Left ventricle myocardium superior (tissue), 1 donor: ENCODE data around the gene FGD3. TPM values are rescaled to one million over a fixed set of nuclear protein-coding genes. Genes with fewer than 3 reads are reported as not detected.
A peak's percentile ranks its signal among the peaks of the same experiment; 100 is the strongest.
"Not testable (repeated sequence)": the region's sequence is repeated elsewhere in the genome, so short reads cannot be mapped to it uniquely, and the experiment has no call there.

Experiments
- ATAC-seq: fragments of 200-7000 bp; cut with Tn5 transposase; one replicate; pipeline ENCODE4 v1.9.1; 2020; ENCODE audit warnings: mild to moderate bottlenecking, moderate library complexity
- DNase-seq: peaks from one replicate; pipeline ENCODE4 v3.0.0-alpha.2; 2020
- intact Hi-C: fragments of 100-400 bp; cut with micrococcal nuclease; formaldehyde crosslinking; loops from one replicate; pipeline ENCODE4 v1.11.0; 2022
- total RNA-seq: library from RNA; stranded (reverse); fragmentation: NEBNext Ultra II Directional; extraction: Animal tissue kit (Norgen Biotek cat#: 25700); gene quantifications from one replicate; pipeline ENCODE4 v1.2.1, GENCODE V29; 2021
- donor health status: DM: no; HTN: yes; CAD: no; lungs with severe emphysema.

The FGD3 gene
- total RNA-seq, 1 donor from 2014 or later, result 3.2 TPM

GRCh38 chr9:93002700-93003099 is 55.4 kb downstream of the FGD3 start:
- no peak for ATAC-seq
- DNase-seq, result no peak
- intact Hi-C loops, result no loop called here

- peak; percentile 63 for DNase-seq
- intact Hi-C loops, result no loop called here
- ATAC-seq, result peak; percentile 75
Observed at GRCh38 chr9:93003552-93004407, 56.5 kb downstream of the FGD3 start.

- intact Hi-C loops, result no loop called here
- ATAC-seq, result no peak
- DNase-seq, result no peak
Observed at GRCh38 chr9:93004561-93004960, 57.2 kb downstream of the FGD3 start.

GRCh38 chr9:93005876-93006275 is 58.6 kb downstream of the FGD3 start:
- no peak for ATAC-seq
- DNase-seq, result no peak
- intact Hi-C loops, result no loop called here

- intact Hi-C loops, result no loop called here
Observed at GRCh38 chr9:93007529-93008058, 60.3 kb downstream of the FGD3 start.

GRCh38 chr9:93008457-93008856 is 61.1 kb downstream of the FGD3 start:
- DNase-seq (no peak), ATAC-seq (no peak)
- intact Hi-C loops, result no loop called here

More at GRCh38 chr9:93007529-93008058, 60.3 kb downstream of the FGD3 start:
- ATAC-seq (no peak), DNase-seq (no peak)

GRCh38 chr9:93009337-93010015 is 62.2 kb downstream of the FGD3 start:
- ATAC-seq (no peak), DNase-seq (no peak)
- intact Hi-C loops, result no loop called here

- no peak for ATAC-seq
- intact Hi-C loops, result no loop called here
- DNase-seq, result no peak
Observed at GRCh38 chr9:93010056-93010455, 62.7 kb downstream of the FGD3 start.

GRCh38 chr9:93010704-93011103 is 63.4 kb downstream of the FGD3 start:
- DNase-seq (no peak), ATAC-seq (no peak)
- intact Hi-C loops, result no loop called here

- DNase-seq (no peak), ATAC-seq (no peak)
- intact Hi-C loops, result no loop called here
Observed at GRCh38 chr9:93011114-93011513, 63.8 kb downstream of the FGD3 start.

- no peak for DNase-seq
- ATAC-seq, result no peak
- intact Hi-C loops, result no loop called here
Observed at GRCh38 chr9:93012963-93013855, 65.9 kb downstream of the FGD3 start.

- ATAC-seq (no peak), DNase-seq (no peak)
- intact Hi-C loops, result no loop called here
Observed at GRCh38 chr9:93013856-93014582, 66.7 kb downstream of the FGD3 start.

- DNase-seq, intact Hi-C loops, ATAC-seq: not testable (repeated sequence)
Observed at GRCh38 chr9:93015190-93015589, 67.9 kb downstream of the FGD3 start.

GRCh38 chr9:93017621-93018020 is 70.3 kb downstream of the FGD3 start:
- intact Hi-C loops, result no loop called here
- DNase-seq, result peak; percentile 6
- ATAC-seq, result no peak

GRCh38 chr9:93020151-93020550 is 72.8 kb downstream of the FGD3 start:
- no peak for ATAC-seq
- DNase-seq, result peak; percentile 2

GRCh38 chr9:93020771-93021670 is 73.7 kb downstream of the FGD3 start:
- ATAC-seq, result no peak
- peak; percentile 16 for DNase-seq

More at GRCh38 chr9:93020151-93020550, 72.8 kb downstream of the FGD3 start:
- intact Hi-C loops, result no loop called here

GRCh38 chr9:93022066-93022465 is 74.7 kb downstream of the FGD3 start:
- DNase-seq, result peak; percentile 9
- no peak for ATAC-seq
- intact Hi-C loops, result no loop called here

More at GRCh38 chr9:93020771-93021670, 73.7 kb downstream of the FGD3 start:
- intact Hi-C loops, result no loop called here
